ENCODE data around the gene SEMA5A. TPM values are rescaled to one million over a fixed set of nuclear protein-coding genes. Genes with fewer than 3 reads are reported as not detected.

The SEMA5A gene
- polyA plus RNA-seq, 1 donor from 2014 or later = 3.2 TPM

GRCh38 chr5:9233035-9233434, 312.8 kb downstream of the SEMA5A start:
- no peak overlapping the region for H3K9ac ChIP-seq (ENCODE audit: low read length)
- no peaks in the 10 kb centered on the region for H3K27me3 ChIP-seq (ENCODE audit: insufficient read depth, low read depth, low read length)
- no peaks in the 10 kb centered on the region for H3K9me2 ChIP-seq (ENCODE audit: insufficient read depth, low read length)
- no peak overlapping the region for H3K4me3 ChIP-seq (ENCODE audit: low read length)
- no peaks in the 10 kb centered on the region for H3K9me3 ChIP-seq (ENCODE audit: low read length)
- no peaks in the 10 kb centered on the region for H3F3A ChIP-seq (ENCODE audit: insufficient read depth, low read length, poor library complexity, severe bottlenecking)
- TF ChIP-seq RAD21 (conservative IDR thresholded peaks at IDR 0.05) = no peak
- TF ChIP-seq, protein P1, sequence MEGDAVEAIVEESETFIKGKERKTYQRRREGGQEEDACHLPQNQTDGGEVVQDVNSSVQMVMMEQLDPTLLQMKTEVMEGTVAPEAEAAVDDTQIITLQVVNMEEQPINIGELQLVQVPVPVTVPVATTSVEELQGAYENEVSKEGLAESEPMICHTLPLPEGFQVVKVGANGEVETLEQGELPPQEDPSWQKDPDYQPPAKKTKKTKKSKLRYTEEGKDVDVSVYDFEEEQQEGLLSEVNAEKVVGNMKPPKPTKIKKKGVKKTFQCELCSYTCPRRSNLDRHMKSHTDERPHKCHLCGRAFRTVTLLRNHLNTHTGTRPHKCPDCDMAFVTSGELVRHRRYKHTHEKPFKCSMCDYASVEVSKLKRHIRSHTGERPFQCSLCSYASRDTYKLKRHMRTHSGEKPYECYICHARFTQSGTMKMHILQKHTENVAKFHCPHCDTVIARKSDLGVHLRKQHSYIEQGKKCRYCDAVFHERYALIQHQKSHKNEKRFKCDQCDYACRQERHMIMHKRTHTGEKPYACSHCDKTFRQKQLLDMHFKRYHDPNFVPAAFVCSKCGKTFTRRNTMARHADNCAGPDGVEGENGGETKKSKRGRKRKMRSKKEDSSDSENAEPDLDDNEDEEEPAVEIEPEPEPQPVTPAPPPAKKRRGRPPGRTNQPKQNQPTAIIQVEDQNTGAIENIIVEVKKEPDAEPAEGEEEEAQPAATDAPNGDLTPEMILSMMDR (IDR thresholded peaks at IDR 0.05; ENCODE audit: poor library complexity, severe bottlenecking) = no peak
- no peak for TF ChIP-seq EP300 (conservative IDR thresholded peaks at IDR 0.05; ENCODE audit: poor library complexity, severe bottlenecking)
- TF ChIP-seq, protein P2, sequence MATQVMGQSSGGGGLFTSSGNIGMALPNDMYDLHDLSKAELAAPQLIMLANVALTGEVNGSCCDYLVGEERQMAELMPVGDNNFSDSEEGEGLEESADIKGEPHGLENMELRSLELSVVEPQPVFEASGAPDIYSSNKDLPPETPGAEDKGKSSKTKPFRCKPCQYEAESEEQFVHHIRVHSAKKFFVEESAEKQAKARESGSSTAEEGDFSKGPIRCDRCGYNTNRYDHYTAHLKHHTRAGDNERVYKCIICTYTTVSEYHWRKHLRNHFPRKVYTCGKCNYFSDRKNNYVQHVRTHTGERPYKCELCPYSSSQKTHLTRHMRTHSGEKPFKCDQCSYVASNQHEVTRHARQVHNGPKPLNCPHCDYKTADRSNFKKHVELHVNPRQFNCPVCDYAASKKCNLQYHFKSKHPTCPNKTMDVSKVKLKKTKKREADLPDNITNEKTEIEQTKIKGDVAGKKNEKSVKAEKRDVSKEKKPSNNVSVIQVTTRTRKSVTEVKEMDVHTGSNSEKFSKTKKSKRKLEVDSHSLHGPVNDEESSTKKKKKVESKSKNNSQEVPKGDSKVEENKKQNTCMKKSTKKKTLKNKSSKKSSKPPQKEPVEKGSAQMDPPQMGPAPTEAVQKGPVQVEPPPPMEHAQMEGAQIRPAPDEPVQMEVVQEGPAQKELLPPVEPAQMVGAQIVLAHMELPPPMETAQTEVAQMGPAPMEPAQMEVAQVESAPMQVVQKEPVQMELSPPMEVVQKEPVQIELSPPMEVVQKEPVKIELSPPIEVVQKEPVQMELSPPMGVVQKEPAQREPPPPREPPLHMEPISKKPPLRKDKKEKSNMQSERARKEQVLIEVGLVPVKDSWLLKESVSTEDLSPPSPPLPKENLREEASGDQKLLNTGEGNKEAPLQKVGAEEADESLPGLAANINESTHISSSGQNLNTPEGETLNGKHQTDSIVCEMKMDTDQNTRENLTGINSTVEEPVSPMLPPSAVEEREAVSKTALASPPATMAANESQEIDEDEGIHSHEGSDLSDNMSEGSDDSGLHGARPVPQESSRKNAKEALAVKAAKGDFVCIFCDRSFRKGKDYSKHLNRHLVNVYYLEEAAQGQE (IDR thresholded peaks at IDR 0.05; ENCODE audit: borderline replicate concordance) = no peak
- TF ChIP-seq SMC3 (conservative IDR thresholded peaks at IDR 0.05; ENCODE audit: poor library complexity) = no peak
- H3K4me2 ChIP-seq (ENCODE audit: low read length) = no peak overlapping the region
- H4K20me1 ChIP-seq (ENCODE audit: insufficient read depth) = no peaks in the 10 kb centered on the region
- no peaks in the 10 kb centered on the region for H3K79me2 ChIP-seq (replicated peaks; ENCODE audit: insufficient read depth, low read length)
- no peaks in the 10 kb centered on the region for H3K36me3 ChIP-seq (ENCODE audit: insufficient read depth, low read length)
- H2AFZ ChIP-seq (ENCODE audit: low read depth, low read length) = no peak overlapping the region
- no peak overlapping the region for H3K27ac ChIP-seq (ENCODE audit: low read length)

GRCh38 chr5:9231842-9232241, 314.0 kb downstream of the SEMA5A start:
- Histone ChIP-seq H3K79me2 (replicated peaks; ENCODE audit: insufficient read depth, low read length) (no peaks in the 10 kb centered on the region), H2AFZ (ENCODE audit: low read depth, low read length) (no peak overlapping the region), H3K27me3 (ENCODE audit: insufficient read depth, low read depth, low read length) (no peaks in the 10 kb centered on the region), H3K9me3 (ENCODE audit: low read length) (no peaks in the 10 kb centered on the region), H3K27ac (ENCODE audit: low read length) (no peak overlapping the region), H3K36me3 (ENCODE audit: insufficient read depth, low read length) (no peaks in the 10 kb centered on the region), H4K20me1 (ENCODE audit: insufficient read depth) (no peaks in the 10 kb centered on the region), H3F3A (ENCODE audit: insufficient read depth, low read length, poor library complexity, severe bottlenecking) (no peaks in the 10 kb centered on the region), H3K4me3 (ENCODE audit: low read length) (no peak overlapping the region), H3K9me2 (ENCODE audit: insufficient read depth, low read length) (no peaks in the 10 kb centered on the region), H3K4me2 (ENCODE audit: low read length) (no peak overlapping the region), H3K9ac (ENCODE audit: low read length) (no peak overlapping the region)
- no peak for TF ChIP-seq EP300 (conservative IDR thresholded peaks at IDR 0.05; ENCODE audit: poor library complexity, severe bottlenecking)
- TF ChIP-seq SMC3 (conservative IDR thresholded peaks at IDR 0.05; ENCODE audit: poor library complexity) = no peak
- TF ChIP-seq MXI1 (conservative IDR thresholded peaks at IDR 0.05; ENCODE audit: poor library complexity, severe bottlenecking) = no peak
- TF ChIP-seq RAD21 (conservative IDR thresholded peaks at IDR 0.05) = no peak
- no peak for TF ChIP-seq POLR2AphosphoS5 (IDR thresholded peaks at IDR 0.05)
- no peak for TF ChIP-seq TAF1 (IDR thresholded peaks at IDR 0.05; ENCODE audit: low read depth)
- TF ChIP-seq EZH2 (IDR thresholded peaks at IDR 0.05; ENCODE audit: borderline replicate concordance, insufficient read depth, low read length, poor library complexity, severe bottlenecking) = no peak
- TF ChIP-seq, protein P2 (IDR thresholded peaks at IDR 0.05; ENCODE audit: borderline replicate concordance) = no peak
- TF ChIP-seq, protein P1 (IDR thresholded peaks at IDR 0.05; ENCODE audit: poor library complexity, severe bottlenecking) = no peak
